Measurements from ENCODE around the gene ABCA7.
"Not testable (repeated sequence)": the region's sequence is repeated elsewhere in the genome, so short reads cannot be mapped to it uniquely, and the experiment has no call there.

Gene ABCA7

DNA sequence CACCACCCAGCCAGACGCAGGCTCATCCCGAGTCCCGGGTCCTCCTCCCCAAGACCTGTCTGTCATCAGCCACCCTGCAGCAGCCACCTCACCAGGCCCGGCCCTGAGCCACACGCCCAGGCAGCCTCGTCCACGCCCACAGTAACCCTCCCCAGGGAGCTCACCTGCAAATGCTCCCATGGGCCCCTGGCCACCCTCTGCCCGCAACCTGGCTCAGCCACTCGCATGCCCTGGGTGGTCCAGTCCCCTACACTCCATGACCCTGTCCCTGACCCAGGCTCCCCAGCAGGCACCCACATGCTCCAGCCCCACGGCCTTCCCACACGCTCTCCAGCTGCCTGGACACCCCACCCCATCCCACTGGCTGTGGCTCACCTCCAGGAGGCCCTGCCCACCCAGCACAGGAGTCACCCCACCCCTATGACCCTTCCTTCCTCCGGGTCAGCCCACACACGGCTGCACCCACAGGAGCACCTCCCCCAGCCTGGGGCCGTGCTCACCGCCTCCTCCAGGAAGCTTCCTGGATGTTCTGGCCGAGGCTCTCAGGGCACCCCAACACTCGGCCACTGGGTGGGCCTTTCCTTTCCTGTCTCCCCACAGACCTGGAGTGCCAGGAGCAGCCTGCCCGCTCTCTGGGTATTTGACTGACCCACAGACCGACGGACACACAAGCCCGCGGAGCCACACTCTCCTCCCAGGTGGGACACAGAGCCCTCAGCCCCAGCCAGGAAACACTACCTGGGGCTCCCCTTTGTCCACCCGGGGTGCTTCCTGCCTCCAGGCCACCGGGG lies 22.6 kb upstream of the ABCA7 start:
- DNase-seq, result no peak

DNA sequence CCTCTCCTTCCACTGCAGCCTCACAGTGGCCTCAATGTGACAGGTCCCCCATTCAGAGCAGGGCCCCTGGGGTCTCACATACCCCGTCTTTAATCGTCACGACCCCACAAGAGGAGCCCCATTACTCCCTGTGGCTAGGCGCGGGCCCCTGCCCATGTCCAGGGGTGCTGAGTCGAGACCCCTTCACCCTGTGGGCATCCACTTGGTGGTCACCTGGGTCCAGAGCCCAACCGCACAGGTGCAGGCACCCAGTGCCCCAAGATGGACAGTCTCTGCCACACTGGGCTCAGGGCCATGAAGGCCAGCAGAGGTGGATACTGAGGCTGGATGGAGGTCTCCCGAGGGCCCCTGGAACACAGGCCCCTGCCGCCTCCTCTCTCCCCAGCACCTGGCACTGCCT lies 22.0 kb upstream of the ABCA7 start:
- no peak for DNase-seq

DNA sequence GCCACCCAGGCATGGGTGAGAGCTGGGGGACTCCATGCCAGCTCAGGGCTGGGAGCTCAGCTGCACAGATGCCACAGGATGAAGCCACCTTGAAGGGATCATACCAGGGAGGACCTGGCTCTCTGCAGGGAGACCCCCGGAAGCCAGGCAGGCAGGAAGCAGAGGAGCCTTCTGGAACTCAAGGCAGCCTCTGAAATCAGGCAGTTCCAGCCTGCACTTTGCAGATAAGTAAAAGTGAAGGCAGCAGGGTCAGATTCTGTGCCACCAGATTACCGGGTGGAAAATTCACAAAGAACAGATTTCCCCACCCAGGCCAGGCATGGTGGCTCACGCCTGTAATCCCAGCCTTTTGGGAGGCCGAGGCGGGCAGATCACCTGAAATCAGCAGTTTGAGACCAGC lies 21.5 kb upstream of the ABCA7 start:
- DNase-seq, result no peak

DNA sequence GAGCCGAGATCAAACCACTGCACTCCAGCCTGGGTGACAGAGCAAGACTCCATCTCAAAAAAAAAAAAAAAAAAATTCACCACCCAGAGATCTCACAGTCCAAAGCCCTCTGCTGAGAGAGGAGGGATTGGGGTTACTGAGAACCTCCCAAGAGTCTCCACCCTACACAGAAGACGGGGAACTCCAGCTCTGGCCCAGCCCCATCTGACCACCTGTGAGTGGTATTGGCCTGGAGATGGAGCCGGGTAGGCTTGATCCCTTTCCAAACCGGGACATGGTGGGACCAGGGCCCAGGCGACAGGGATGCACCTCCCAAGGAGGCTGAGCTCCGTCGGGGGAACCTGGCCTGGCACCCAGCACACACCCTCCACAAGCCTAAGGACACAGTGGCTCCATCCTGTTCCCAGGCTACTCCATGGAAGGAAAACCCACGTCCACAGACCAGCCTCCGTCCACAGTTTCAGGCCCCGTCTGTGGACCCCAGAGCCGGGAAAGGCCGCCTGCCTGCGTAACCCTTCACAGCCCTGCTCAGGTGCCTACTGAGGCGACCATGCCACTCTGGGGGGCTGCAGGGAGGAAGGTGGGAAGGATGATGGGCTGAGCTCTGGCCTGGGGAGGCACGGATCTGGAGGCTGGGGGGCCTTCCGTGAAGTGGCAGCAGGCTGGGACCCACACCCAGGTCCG lies 20.8 kb upstream of the ABCA7 start:
- peak; percentile 16 for DNase-seq

DNA sequence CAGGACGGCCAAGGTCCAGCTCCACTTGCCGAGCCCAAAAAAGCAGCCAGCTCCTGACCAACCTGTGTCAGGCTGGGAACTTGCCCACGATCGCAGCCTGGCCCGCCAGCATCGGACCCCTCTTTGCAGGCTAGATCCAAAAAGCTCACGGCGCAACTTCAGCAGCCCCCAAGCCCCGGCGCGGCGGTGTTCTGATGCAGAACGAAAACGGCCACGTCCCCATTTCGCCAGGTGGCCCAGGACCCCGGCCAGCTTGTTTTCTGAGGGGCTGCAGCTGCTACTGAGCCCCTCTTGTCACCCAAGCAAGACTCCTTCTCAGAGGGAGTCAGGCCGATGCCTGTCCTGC lies 20.3 kb upstream of the ABCA7 start:
- no peak for DNase-seq

DNA sequence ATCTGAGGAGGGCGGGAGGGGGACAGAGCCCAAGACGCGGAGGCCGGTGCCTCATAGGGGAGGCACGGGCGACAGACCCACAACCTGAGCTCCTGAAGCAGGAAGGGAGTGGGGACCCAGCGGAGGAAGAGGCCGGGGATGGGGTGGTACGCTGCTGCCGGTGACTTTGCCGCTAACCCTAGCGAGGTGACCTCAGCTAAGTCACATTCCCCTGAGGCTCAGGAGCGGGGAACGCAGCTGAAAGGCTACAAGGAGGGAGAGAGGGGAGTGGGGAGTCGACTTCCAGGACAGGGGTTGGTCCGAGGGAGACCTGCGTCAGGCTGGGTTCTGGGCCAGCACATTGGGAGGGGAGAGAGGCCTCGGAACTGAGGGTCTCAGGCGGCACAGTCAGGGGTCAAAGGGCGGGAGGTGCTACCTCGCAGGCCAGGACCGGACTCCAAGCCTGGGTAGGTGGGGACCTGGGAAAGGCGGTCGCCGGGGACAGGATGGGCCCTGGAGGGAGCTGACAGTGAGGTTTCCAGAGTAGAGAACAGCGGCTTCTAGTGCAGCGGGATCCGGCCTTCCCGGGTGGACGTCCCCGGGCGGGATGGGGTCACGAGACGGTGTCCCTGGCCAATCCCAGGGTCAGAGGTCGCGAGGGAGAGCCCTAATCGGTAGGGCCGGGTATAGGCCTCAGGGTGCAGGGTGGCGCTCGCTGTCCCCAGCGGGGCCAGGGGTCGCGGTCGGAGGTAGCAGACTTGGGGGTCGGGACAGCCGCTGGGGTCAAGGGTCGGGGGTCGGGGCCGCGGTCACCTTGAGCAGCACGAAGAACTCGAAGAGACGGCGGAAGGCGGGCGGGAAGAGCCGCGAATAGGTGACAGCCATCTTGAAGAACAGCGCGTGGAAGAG lies 19.7 kb upstream of the ABCA7 start:
- DNase-seq, result peak; percentile 18

DNA sequence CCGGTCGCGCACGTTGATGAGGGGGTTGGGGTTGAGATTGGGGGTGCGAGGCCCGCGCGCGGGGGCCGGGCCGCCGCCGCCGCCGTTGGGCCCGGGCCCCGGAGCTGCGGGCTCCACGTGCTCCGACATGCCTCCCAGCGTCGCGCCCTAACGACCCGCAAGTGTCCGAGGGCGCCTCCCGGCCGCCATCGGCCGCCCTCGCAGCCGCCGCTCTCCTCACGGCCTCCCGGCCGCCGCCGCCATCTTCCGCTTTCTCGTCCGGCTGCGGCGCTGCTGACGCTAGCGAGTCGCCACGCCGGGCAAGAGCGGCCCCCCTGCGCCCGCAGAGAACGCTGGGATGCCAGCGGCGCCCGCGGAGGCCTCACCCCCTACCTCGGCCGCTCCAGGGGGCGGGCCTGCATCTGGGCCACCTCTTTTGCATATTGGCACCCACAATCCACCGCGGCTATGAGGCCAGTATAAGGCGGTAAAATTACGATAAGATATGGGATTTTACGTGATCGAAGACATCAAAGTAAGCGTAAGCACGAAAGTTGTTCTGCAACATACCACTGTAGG lies 19.0 kb upstream of the ABCA7 start, which contains the start of gene TMEM259:
Gene TMEM259 (minus strand): TSS at position 256 of the 558 bp plus-strand sequence. CDS start 127 bp downstream, at position 129.
- peak; percentile 97 for DNase-seq

DNA sequence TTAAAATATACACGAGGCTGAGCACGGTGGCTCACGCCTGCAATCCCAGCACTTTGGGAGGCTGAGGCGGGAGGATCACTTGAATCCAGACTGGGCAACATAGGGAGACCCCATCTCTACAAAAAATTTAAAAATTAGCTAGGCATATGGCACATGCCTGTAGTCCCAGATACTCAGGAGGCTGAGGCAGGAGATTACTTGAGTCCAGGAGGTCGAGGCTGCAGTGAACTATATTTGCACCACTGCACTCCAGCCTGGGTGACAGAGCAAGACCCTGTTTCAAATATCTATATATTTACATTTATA lies 16.1 kb upstream of the ABCA7 start:
- DNase-seq, result not testable (repeated sequence)

GRCh38 chr19:1025080-1025479 lies 14.8 kb upstream of the ABCA7 start:
- DNase-seq, result not testable (repeated sequence)

GRCh38 chr19:1025960-1026782 lies 13.7 kb upstream of the ABCA7 start, which contains the start of gene CNN2:
TSS of gene CNN2 (plus strand) at chr19:1026608. CDS start at chr19:1026662, 54 bp downstream.
- DNase-seq, result peak; percentile 60

GRCh38 chr19:1026783-1027649 lies 12.9 kb upstream of the ABCA7 start:
- DNase-seq, result peak; percentile 45

GRCh38 chr19:1027650-1028061 lies 12.3 kb upstream of the ABCA7 start:
- DNase-seq, result peak; percentile 14

GRCh38 chr19:1028062-1028926 lies 11.6 kb upstream of the ABCA7 start:
- peak; percentile 74 for DNase-seq

DNA sequence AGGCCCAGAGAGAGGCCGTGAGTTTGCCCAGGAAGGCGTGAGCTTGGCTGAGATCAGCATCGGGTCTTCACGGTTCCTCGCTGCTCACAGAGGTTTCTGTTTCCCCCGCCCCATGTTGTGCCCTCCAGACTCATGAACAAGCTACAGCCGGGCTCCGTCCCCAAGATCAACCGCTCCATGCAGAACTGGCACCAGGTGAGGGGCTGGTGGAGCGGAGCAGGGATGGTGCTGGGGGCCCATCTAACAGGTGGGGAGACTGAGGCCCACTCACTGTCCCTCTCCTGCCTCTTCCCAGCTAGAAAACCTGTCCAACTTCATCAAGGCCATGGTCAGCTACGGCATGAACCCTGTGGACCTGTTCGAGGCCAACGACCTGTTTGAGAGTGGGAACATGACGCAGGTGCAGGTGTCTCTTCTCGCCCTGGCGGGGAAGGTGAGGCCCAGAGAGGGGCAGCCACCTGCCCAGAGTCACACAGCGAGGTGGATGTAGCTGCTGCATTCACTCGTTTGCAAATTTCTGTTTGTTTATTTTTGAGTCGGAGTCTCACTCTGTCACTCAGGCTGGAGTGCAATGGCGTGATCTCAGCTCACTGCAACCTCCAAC lies 7.5 kb upstream of the ABCA7 start:
- no peak for DNase-seq

GRCh38 chr19:1035998-1036621 lies 3.8 kb upstream of the ABCA7 start:
- DNase-seq, result no peak

GRCh38 chr19:1037621-1038064 lies 2.3 kb upstream of the ABCA7 start:
- DNase-seq, result no peak

- DNase-seq, result no peak
These were observed 795 bp upstream of the ABCA7 start for GRCh38 chr19:1038978-1039645.

DNA sequence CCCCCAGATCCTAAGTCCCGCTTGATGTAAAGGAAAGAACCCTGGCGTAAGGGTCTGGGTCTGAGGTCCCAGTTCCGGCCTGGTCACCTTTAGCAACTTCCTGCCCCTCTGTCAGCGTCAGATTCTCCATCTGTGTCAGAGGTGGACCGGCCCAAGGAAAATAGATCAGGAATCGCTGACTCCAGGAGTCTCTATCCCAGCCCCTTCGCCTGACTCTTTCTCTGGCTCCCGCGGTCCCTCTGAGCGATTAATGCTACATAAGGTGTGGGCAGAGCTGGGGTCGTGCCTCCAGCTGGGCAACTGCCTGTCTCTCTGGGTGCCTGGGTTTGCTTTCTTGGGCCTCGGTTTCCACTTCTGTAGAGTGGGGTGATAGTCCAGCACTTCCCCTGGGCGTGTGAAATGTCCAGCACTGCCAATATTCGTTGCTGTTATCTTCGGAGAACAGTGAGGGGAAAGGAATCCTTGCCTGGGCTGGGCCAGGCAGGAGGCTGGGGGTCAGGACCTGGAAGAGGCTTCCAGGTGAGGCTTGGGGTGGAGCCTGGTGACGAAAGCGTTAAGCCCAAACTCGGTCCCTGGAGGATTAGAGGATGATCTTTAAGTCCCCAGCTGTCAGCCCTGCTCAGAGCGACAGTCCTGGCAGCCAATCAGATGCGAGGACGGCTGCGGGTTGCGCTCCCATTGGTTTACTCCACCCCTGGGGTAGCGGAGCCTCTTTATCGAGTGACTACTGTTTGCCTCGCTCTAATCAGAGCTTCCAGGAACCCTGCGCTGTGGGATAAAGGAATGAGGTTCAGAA lies 767 bp downstream of the ABCA7 start:
- DNase-seq, result peak; percentile 94

All from CD4-positive, alpha-beta T cell treated with Interleukin-17A for 1 hour (primary cell).